Epithelial cell of esophagus (primary cell): ENCODE measurements around the gene AOC2.

Experiments used
- DNase-seq: peaks from one replicate; pipeline ENCODE4 v3.0.0; 2010; ENCODE audit warnings: low read depth
- H3K4me3 ChIP-seq: 2 replicates; pipeline ENCODE4 v1.5.1; 2011; ENCODE audit warnings: mild to moderate bottlenecking, low read length, control low read depth
- CTCF ChIP-seq: IDR thresholded peaks from 2 replicates; pipeline ENCODE4 v1.5.1; 2011; ENCODE audit warnings: low read depth, mild to moderate bottlenecking, low read length, control low read depth, inconsistent platforms; ENCODE audit not compliant: insufficient read depth; ENCODE audit errors: missing control alignments

The AOC2 gene

GRCh38 chr17:42798383-42799380 is 45.7 kb upstream of the AOC2 start, which contains the start of the genes CNTD1 and COA3:
CNTD1 (plus strand) TSS chr17:42798861; CDS start chr17:42799068, 207 bp downstream.
COA3 (minus strand) TSS chr17:42798704; CDS start chr17:42798681, 23 bp downstream.
- DNase-seq, result peak; percentile 83
- TF ChIP-seq CTCF, result no peak
- peak within 1 kb of the TSS; percentile 85 for H3K4me3 ChIP-seq

GRCh38 chr17:42803074-42803883 is 41.1 kb upstream of the AOC2 start:
- no peak for DNase-seq

GRCh38 chr17:42804918-42805367 is 39.4 kb upstream of the AOC2 start:
- no peak for DNase-seq
- no peak for TF ChIP-seq CTCF
- no peak overlapping the region for H3K4me3 ChIP-seq

More at GRCh38 chr17:42803074-42803883, 41.1 kb upstream of the AOC2 start:
- no peak for TF ChIP-seq CTCF
- no peak overlapping the region for H3K4me3 ChIP-seq

- no peak overlapping the region for H3K4me3 ChIP-seq
- no peak for DNase-seq
- TF ChIP-seq CTCF, result no peak
These were observed 38.1 kb upstream of the AOC2 start for GRCh38 chr17:42806249-42806648.

GRCh38 chr17:42809250-42809649 is 35.1 kb upstream of the AOC2 start:
- H3K4me3 ChIP-seq, result no peak overlapping the region
- no peak for TF ChIP-seq CTCF
- peak; percentile 83 for DNase-seq

- no peak for TF ChIP-seq CTCF
- no peak overlapping the region for H3K4me3 ChIP-seq
- peak; percentile 59 for DNase-seq
These were observed 29.6 kb upstream of the AOC2 start for GRCh38 chr17:42814633-42815399.
